ENCODE data around the gene PDE6A. TPM values are rescaled to one million over a fixed set of nuclear protein-coding genes. Genes with fewer than 3 reads are reported as not detected.
A peak's percentile ranks its signal among the peaks of the same experiment; 100 is the strongest.

Gene PDE6A
- total RNA-seq, 1 donor from 2014 or later = 0.07 TPM

DNA sequence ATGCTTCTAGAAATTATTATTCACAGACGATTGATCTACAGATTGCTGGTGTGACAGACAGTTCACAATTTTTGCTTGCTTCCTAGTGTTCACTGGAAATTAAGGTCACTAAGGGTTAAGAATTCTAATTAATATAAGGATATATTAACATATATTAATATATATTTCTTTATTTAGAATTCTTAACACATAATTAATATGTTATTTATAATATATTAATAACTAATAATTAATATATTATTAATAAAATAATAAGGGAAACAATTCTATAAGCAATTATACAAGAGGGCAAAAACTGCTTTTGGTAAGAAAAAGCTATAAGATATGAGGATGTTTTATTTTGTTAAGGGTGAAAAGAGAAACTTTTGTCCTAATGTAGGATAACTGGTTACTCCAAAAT is 56.3 kb downstream of the PDE6A start:
- TF ChIP-seq, protein P1, sequence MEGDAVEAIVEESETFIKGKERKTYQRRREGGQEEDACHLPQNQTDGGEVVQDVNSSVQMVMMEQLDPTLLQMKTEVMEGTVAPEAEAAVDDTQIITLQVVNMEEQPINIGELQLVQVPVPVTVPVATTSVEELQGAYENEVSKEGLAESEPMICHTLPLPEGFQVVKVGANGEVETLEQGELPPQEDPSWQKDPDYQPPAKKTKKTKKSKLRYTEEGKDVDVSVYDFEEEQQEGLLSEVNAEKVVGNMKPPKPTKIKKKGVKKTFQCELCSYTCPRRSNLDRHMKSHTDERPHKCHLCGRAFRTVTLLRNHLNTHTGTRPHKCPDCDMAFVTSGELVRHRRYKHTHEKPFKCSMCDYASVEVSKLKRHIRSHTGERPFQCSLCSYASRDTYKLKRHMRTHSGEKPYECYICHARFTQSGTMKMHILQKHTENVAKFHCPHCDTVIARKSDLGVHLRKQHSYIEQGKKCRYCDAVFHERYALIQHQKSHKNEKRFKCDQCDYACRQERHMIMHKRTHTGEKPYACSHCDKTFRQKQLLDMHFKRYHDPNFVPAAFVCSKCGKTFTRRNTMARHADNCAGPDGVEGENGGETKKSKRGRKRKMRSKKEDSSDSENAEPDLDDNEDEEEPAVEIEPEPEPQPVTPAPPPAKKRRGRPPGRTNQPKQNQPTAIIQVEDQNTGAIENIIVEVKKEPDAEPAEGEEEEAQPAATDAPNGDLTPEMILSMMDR (IDR thresholded peaks at IDR 0.05; ENCODE audit: unreplicated experiment) = no peak
- DNase-seq (ENCODE audit: low spot score, unreplicated experiment) = no peak
- Mint-ChIP-seq H3K27ac (no peak overlapping the region), H3K9me3 (ENCODE audit: low read depth) (no peaks in the 10 kb centered on the region), H3K4me1 (ENCODE audit: low read depth) (peaks cover 5% of the 10 kb centered on the region), H3K36me3 (ENCODE audit: insufficient read depth) (no peaks in the 10 kb centered on the region), H3K4me3 (ENCODE audit: low read depth) (no peak overlapping the region), H3K27me3 (no peaks in the 10 kb centered on the region)

DNA sequence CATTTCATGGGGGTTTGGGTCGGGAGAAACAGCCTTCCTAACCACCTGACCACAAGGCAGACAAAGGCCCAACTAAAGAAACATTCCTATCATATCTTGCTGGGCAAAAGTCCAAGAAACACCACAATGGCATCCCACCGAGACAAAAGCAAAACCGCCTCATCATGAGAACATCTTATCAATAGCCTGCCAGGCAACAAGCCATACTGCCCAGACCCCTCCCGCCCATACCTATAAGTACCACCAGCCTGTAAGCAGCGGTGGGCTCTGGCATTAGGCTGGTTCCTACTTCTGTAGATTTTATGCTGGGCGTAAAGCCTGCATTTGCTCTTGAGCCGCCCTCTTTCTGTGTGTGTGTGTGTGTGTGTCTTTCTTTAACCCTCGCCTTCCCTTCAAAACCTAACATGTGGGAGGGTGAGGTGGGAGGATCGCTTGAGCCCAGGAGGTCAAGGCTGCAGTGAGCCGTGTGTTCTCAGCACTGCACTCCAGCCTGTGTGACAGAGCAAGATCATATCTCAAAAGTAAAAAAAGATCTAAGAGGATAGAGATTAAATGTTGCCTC is 56.9 kb downstream of the PDE6A start:
- DNase-seq (ENCODE audit: low spot score, unreplicated experiment) = no peak
- Mint-ChIP-seq H3K36me3 (ENCODE audit: insufficient read depth) (no peaks in the 10 kb centered on the region), H3K27me3 (no peaks in the 10 kb centered on the region), H3K4me1 (ENCODE audit: low read depth) (peaks cover 5% of the 10 kb centered on the region), H3K4me3 (ENCODE audit: low read depth) (no peak overlapping the region), H3K27ac (peak overlapping the region; percentile 75), H3K9me3 (ENCODE audit: low read depth) (no peaks in the 10 kb centered on the region)
- TF ChIP-seq, protein P1 (IDR thresholded peaks at IDR 0.05; ENCODE audit: unreplicated experiment) = no peak

- TF ChIP-seq, protein P1 (IDR thresholded peaks at IDR 0.05; ENCODE audit: unreplicated experiment) = no peak
- H3K36me3 Mint-ChIP-seq (ENCODE audit: insufficient read depth) = no peaks in the 10 kb centered on the region
- no peak overlapping the region for H3K27ac Mint-ChIP-seq
- no peaks in the 10 kb centered on the region for H3K27me3 Mint-ChIP-seq
- H3K4me3 Mint-ChIP-seq (ENCODE audit: low read depth) = no peak overlapping the region
- H3K4me1 Mint-ChIP-seq (ENCODE audit: low read depth) = peaks cover 5% of the 10 kb centered on the region
- no peak for DNase-seq (ENCODE audit: low spot score, unreplicated experiment)
- H3K9me3 Mint-ChIP-seq (ENCODE audit: low read depth) = no peaks in the 10 kb centered on the region
Measured at GRCh38 chr5:149886692-149887470, 57.7 kb downstream of the PDE6A start.

- Mint-ChIP-seq H3K36me3 (ENCODE audit: insufficient read depth) (no peaks in the 10 kb centered on the region), H3K9me3 (ENCODE audit: low read depth) (no peaks in the 10 kb centered on the region), H3K4me1 (ENCODE audit: low read depth) (peaks cover 5% of the 10 kb centered on the region), H3K27me3 (no peaks in the 10 kb centered on the region), H3K27ac (no peak overlapping the region), H3K4me3 (ENCODE audit: low read depth) (no peak overlapping the region)
- TF ChIP-seq, protein P1 (IDR thresholded peaks at IDR 0.05; ENCODE audit: unreplicated experiment) = no peak
- no peak for DNase-seq (ENCODE audit: low spot score, unreplicated experiment)
Measured at GRCh38 chr5:149886060-149886459, 58.5 kb downstream of the PDE6A start.

GRCh38 chr5:149885513-149885912 is 59.1 kb downstream of the PDE6A start:
- Mint-ChIP-seq H3K4me1 (ENCODE audit: low read depth) (peaks cover 5% of the 10 kb centered on the region), H3K27me3 (no peaks in the 10 kb centered on the region), H3K4me3 (ENCODE audit: low read depth) (no peak overlapping the region), H3K36me3 (ENCODE audit: insufficient read depth) (no peaks in the 10 kb centered on the region), H3K27ac (no peak overlapping the region), H3K9me3 (ENCODE audit: low read depth) (no peaks in the 10 kb centered on the region)
- TF ChIP-seq, protein P1 (IDR thresholded peaks at IDR 0.05; ENCODE audit: unreplicated experiment) = no peak
- DNase-seq (ENCODE audit: low spot score, unreplicated experiment) = no peak
